NCI-H2107 treated with DMSO at 0.1 percent for 48 hours (cell line): ENCODE data around the gene B4GALNT4.
"Not testable (repeated sequence)": the region's sequence is repeated elsewhere in the genome, so short reads cannot be mapped to it uniquely, and the experiment has no call there.

ENCODE experiments used
- DNase-seq: peaks from one replicate; lab custom pipeline; 2025; ENCODE audit not compliant: unreplicated experiment; lab: John Stamatoyannopoulos, UW

Gene B4GALNT4

DNA sequence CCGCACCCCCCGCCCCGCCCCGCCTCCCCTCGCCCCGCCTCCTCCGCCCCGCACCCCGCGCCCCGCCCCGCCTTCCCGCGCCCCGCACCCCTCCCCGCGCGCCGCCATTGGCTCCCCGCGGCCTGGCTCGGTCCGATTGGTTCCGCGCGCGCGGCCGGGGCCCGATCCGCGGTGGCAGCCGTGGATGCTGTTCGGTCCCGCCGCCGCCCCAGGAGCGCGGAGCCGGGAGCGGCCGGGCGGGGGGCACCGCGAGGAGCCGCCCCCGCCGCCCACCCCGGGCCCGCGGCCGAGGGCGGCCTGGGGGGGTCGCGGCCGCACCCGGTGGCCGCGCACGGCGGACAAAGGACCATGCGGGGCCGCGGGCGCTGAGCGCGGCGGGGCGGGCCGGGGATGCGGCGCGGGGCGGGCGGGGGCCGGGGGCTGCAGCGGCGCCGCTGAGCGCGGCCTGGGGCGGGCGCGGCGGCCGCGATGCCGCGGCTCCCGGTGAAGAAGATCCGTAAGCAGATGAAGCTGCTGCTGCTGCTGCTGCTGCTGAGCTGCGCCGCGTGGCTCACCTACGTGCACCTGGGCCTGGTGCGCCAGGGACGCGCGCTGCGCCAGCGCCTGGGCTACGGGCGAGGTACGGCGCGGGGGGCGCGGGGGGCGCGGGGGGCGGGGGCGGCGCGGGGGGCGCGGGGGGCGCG is at the start of gene B4GALNT4:
TSS of gene B4GALNT4 (plus strand) at position 164 of the 683 bp plus-strand sequence. CDS start at position 469, 305 bp downstream.
- DNase-seq: no peak

GRCh38 chr11:319888-320273 is 49.4 kb upstream of the B4GALNT4 start:
- not testable (repeated sequence) for DNase-seq

GRCh38 chr11:324156-324555 is 45.1 kb upstream of the B4GALNT4 start:
- DNase-seq: no peak

DNA sequence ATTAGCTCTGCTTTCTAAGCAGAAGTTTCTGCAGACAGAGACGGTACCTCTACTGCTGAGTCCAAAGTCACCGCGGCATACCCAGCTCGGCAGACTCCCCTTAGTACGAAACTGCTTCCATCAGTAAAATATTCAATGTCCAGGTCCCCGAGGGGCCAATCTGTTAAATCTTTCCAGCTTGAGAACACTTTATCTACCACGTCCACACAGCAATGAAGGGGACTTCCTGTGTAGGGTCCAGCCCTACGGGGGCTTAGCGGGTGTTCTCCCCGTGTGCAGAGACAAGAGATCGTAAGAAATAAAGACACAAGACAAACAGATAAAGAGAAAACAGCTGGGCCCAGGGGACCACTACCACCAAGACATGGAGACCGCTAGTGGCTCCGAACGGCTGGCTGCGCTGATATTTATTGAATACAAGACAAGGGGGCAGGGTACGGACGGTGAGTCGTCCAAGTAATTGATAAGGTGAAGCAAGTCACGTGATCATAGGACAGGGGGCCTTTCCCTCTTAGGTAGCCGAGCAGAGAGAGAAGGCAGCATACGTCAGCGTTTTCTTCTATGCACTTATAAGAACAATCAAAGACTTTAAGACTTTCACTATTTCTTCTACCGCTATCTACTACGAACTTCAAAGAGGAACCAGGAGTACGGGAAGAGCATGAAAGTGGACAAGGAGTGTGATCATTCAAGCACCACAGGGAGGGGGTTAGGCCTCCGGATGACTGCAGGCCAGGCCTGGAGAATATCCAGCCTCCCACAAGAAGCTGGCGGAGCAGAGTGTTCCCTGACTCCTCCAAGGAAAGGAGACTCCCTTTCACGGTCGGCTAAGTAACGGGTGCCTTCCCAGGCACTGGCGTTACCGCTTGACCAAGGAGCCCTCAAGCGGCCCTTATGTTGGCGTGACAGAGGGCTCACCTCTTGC is 44.4 kb upstream of the B4GALNT4 start:
- DNase-seq: not testable (repeated sequence)

DNA sequence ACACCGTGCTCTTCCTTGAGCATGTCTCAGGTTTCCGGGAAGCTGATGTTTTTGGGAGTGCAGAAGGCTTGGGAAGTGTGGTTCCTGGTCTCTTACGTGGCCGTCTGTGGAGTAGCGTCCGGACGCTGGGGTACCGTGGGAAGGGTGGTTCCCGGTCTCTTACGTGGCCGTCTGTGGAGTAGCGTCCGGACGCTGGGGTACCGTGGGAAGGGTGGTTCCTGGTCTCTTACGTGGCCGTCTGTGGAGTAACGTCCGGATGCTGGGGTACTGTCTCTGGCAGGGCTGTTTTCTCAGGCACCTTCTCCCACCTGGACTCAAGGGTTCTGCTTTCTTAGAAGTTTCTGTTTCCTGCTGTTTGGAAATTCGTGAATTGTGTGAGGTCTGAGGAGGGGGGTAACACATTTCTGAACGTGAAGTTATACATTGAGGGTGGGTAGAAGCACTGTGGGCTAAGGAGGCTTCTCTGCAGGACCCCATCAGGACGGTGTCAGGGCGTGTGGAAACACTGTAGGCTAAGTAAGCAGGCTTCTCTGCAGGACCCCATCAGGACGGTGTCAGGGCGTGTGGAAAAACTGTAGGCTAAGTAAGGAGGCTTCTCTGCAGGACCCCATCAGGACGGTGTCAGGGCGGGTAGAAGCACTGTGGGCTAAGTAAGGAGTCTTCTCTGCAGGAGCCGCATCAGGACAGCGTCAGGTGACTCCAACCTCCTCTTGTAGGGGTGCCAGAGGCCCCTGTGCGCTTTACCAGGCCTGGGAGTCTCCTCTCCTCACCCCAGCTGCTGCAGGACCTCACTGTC is 43.3 kb upstream of the B4GALNT4 start:
- DNase-seq: no peak

- no peak for DNase-seq
These were observed 42.8 kb upstream of the B4GALNT4 start for GRCh38 chr11:326592-326841.

DNA sequence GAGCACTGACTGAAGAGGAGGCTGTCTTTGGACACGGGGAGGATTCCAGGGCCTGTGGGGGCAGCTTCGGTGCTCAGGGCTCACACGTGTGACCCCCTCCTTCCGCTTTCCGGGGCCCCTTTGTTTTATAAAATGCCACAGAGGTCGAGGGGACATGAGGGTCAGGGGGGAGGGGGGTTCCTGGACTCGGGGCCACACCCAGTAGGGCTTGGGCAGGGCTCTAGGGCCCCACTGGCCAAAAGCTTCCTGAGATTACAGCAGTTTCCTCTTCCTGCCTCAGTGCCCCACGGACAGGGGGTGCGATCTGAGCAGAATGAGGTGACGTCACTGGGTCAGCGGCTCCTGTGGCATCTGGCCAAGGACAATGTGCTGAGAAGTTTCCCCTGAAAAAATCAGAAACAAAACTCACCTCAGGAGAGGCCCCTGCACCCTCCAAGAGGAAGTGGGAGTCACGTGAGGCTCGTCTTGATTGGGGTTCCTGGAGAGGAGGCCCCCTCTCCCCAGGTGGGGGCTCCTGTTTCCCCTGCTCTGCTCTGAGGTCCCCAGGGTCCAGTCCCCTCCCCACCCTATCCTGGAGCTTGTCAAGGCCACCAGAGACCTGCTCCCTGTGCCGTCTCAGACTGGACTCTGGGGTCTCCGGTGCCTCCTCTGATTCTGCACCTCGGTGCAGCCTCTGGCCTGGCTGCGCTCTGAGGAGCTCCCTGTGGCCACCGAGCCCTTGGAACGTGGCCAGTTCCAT is 42.3 kb upstream of the B4GALNT4 start:
- DNase-seq: no peak

- DNase-seq: no peak
These were observed 41.7 kb upstream of the B4GALNT4 start for GRCh38 chr11:327581-327923.

DNA sequence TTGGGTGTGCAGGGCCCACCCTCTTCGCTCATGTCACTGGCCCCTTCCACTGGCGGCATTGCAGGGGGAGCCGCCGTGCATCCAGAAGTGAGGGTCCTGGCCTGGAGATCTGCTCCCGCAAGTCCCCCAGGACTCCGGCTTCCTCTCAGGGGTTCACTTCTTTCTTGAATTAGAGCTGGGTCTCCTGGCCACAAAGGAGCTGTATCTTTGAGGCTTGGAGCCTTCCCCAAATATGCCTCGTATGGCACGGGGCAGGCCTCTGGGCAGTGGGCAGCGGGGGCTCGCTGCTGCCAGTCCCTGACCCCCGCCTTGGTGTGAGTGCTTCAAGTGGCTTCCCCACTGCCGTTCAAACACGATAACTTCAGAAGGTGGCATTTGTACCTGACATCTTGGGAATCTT is 41.3 kb upstream of the B4GALNT4 start:
- DNase-seq: no peak

DNA sequence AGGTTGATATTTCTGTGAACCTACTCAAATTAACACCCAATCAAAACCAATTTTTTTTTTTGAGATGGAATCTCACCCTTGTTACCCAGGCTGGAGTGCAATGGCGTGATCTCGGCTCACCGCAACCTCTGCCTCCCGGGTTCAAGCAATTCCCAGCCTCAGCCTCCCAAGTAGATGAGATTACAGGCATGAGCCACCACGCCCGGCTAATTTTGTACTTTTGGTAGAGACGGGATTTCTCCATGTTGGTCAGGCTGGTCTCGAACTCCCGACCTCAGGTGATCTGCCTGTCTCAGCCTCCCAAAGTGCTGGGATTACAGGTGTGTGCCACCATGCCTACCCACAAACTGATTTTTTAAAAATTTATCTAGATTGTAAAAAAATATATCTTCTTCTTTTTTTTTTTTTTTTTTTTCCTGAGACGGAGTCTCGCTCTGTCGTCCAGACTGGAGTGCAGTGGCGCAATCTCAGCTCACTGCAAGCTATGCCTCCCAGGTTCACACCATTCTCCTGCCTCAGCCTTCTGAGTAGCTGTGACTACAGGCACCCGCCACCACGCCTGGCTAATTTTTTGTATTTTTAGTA is 40.7 kb upstream of the B4GALNT4 start:
- DNase-seq: not testable (repeated sequence)

GRCh38 chr11:329886-330253 is 39.4 kb upstream of the B4GALNT4 start:
- DNase-seq: no peak

GRCh38 chr11:330307-330693 is 39.0 kb upstream of the B4GALNT4 start:
- DNase-seq: no peak

GRCh38 chr11:330694-331357 is 38.5 kb upstream of the B4GALNT4 start:
- DNase-seq: no peak

DNA sequence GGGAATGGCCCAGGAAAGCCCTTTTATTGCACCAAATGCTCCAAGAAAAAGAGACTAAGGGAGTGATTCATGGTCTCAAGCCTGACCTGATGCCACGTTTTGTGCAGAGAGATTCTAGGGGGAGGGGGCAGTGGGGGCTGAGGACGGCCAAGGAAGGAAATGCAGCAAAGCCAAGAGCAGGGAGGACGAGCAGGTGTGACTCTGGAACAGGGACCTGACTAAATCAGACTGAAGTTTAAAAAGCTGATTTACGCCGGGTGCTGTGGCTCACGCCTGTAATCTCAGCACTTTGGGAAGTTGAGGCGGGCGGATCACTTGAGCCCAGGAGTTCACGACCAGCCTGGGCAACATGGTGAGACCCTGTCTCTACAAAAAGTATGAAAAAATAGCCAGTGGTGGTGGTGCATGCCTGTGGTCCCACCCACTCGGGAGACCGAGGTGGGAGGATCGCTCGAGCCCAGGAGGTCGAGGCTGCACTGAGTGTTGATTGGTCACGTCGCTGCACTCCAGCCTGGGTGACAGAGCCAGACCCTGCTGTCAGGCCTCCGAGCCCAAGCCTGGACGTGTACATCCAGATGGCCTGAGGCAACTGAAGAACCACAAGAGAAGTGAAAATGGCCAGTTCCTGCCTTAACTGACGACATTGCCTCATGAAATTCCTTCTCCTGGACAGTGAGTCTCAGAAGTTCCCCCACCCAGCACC is 37.8 kb upstream of the B4GALNT4 start:
- no peak for DNase-seq

DNA sequence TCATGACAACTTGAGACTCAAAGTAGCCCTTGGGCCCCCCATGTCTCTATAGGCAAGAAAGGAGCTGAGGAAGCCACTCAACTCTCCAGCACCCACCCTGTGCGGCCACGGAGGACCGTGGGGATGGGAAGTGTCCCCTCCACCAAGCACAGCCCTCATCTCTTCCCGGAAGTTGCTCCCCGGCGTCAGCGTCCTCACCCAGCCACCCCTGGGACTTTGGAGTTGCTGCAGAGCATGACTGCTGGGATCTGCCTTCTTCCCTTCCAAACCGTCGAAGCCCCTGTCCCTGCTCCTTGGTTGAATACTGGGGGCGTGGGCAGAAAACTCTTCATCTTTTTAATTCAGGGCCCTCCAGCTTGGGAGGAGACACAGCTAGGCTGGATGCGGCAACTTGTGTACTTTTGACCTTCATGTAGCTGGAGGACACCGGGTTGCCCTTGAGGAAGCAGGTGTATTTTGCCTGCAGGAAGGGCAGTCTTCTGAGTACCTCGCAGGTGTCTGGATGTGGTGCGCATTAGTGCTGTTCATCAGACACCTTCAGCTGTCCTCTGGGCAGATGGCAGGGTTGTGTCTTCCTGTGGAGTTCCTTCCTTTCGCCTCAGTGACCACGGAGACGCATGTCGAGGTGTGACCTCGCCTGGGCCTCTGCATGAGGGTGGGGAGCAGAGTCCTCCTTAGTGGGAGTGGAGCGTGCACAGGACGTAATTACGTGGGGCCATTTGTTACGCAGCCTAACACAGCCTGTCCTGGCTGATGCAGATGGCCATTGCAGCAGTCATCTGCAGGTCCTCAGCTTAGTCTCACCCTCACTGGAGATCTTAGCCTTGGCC is 36.4 kb upstream of the B4GALNT4 start:
- no peak for DNase-seq

DNA sequence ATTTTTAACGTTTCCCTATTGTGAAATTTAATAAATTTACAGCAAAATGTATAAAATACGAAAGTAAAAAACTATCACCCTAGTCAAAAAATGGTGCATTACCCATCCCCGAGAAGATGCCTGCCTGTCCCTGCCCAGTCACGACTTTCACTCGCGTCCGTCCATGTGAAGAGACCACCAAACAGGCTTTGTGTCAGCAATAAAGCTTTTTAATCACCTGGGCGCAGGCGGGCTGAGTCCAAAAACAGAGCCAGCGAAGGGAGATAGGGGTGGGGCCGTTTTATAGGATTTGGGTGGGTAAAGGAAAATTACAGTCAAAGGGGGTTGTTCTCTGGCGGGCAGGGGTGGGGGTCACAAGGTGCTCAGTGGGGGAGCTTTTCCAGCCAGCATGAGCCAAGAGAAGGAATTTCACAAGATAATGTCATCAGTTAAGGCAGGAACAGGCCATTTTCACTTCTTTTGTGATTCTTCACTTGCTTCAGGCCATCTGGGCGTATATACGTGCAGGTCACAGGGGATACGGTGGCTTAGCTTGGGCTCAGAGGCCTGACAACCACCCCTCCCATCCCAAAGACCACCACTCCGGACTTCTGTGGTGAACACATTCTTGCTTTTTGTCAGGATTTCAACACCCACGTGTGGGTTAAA is 35.6 kb upstream of the B4GALNT4 start:
- not testable (repeated sequence) for DNase-seq

DNA sequence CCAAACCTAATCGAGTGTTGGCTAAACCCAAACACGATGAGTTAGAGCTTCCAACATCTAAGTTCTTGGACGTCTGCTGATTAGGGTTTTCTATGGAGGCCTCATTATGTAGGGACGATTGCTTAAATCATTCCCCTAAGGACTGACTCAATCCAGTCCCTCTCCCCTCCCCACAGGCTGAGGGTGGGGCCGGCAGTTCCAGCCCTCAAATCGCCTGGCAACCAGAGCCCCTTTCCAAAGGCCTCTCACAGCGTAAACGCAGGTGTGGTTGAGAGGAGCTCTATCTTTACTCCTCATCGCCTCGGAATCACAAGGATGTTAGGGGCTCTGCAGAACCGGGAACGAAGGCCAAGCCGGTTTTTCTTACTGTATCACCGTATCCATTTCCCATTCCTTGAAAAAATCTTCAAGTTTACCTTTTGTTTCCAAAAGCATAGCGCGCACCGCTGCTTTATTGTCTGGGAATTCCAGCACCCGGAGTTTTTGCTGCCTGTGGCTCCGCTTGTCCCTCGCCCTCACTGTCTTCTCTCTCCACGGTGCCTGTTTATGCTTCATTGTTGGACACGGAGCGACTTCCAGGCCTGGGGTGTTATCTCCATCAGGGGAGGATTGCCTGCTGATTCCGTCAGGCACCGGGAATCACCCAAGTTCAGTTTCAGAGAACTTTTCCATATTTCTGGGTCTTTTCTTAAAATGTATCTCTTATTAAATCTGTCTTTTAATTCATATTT is 34.9 kb upstream of the B4GALNT4 start:
- no peak for DNase-seq
